WTC11 (cell line): ENCODE results near the gene MYH14.

ENCODE experiments used
- NFYB ChIP-seq: sonication (generic); formaldehyde crosslinking; conservative IDR thresholded peaks from 2 replicates; pipeline ENCODE4 v1.8.0; 2022; ENCODE audit warnings: low read depth, missing genetic modification reagents
- TF ChIP-seq, protein P1 (sequence below): fragments of 200-600 bp; IDR thresholded peaks from 2 replicates; pipeline ENCODE4 v1.8.0; 2022; ENCODE audit warnings: antibody characterized with exemption

DNA sequence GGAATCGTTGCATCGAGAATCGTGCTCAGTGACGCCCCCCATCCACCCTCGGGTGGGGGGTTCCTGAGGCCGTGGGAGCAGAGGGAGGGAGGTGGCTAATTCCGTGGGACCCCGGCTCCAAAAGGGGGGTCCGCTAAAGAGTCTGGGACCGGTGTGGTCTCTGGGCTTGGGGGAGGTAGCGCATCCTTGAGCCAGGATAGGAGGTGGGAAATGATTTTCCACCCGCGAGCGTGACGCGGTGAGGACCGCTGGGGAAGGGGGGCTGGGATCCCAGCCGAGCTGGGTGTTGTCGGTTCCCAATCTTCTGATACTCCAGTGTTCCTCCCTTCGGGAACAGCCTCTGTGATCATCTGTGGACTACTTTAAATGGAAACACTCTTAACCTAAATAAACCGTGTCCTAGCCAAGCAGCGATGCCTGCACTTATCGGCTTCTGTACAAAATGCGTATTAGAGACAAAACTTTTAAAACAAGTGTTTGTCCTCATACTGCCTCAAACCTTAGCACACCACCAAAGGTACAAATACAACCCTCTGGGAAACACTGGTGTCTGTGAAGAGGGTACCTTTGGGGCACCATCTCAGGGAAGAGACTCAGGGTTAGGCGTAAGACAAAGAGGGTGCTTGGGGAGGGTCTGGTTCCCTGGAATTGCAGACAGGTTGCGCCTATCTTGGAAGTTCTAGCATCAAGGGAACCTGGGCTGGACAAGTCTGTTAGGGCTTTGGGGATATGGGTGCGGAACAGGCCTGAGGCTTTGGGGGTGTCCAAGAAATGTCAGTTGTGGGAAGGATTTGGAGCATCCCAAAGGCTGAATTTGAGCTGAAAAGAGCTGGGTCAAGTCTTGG lies 109.8 kb downstream of the MYH14 start:
- TF ChIP-seq NFYB (CRISPR knock-in tag), result no peak
- TF ChIP-seq, protein P1, sequence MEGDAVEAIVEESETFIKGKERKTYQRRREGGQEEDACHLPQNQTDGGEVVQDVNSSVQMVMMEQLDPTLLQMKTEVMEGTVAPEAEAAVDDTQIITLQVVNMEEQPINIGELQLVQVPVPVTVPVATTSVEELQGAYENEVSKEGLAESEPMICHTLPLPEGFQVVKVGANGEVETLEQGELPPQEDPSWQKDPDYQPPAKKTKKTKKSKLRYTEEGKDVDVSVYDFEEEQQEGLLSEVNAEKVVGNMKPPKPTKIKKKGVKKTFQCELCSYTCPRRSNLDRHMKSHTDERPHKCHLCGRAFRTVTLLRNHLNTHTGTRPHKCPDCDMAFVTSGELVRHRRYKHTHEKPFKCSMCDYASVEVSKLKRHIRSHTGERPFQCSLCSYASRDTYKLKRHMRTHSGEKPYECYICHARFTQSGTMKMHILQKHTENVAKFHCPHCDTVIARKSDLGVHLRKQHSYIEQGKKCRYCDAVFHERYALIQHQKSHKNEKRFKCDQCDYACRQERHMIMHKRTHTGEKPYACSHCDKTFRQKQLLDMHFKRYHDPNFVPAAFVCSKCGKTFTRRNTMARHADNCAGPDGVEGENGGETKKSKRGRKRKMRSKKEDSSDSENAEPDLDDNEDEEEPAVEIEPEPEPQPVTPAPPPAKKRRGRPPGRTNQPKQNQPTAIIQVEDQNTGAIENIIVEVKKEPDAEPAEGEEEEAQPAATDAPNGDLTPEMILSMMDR, result no peak
